Activated naive CD4-positive, alpha-beta T cell treated with anti-CD3 and anti-CD28 coated beads for 36 hours (primary cell): ENCODE results near the gene PDPK1. TPM values are rescaled to one million over a fixed set of nuclear protein-coding genes. Genes with fewer than 3 reads are reported as not detected.

Experiments
- CTCF ChIA-PET: fragments of 350-600 bp; sonication (Branson Sonifier 250); formaldehyde crosslinking; loops from one replicate; lab custom pipeline; 2021; ENCODE audit warnings: antibody characterized with exemption; lab: Charles Lee
- DNase-seq: peaks from one replicate; pipeline ENCODE4 v3.0.0-alpha.2; 2020
- H3K27ac Mint-ChIP-seq: one replicate; pipeline ENCODE4 v1.8.0; 2021; ENCODE audit warnings: mild to moderate bottlenecking, mixed read lengths
- H3K27me3 Mint-ChIP-seq: one replicate; pipeline ENCODE4 v1.8.0; 2021; ENCODE audit warnings: low read depth, mixed read lengths
- H3K36me3 Mint-ChIP-seq: one replicate; pipeline ENCODE4 v1.8.0; 2021; ENCODE audit warnings: low read depth, mixed read lengths
- H3K4me1 Mint-ChIP-seq: one replicate; pipeline ENCODE4 v1.8.0; 2021; ENCODE audit warnings: low read depth, mixed read lengths
- H3K4me3 Mint-ChIP-seq: one replicate; pipeline ENCODE4 v1.8.0; 2021; ENCODE audit warnings: mild to moderate bottlenecking, moderate library complexity, mixed read lengths
- H3K9me3 Mint-ChIP-seq: one replicate; pipeline ENCODE4 v1.8.0; 2021; ENCODE audit warnings: mixed read lengths
- intact Hi-C: fragments of 100-400 bp; cut with micrococcal nuclease; formaldehyde crosslinking; loops from one replicate; pipeline ENCODE4 v1.15.1; 2023
- total RNA-seq, 2 experiments: library from RNA; stranded (reverse); gene quantifications; one replicate each; pipeline ENCODE4 v1.2.3, GENCODE V29; 2021

PDPK1 gene
- total RNA-seq, 2 experiments from 2014 or later, result 26.6 to 27.8 TPM

- Mint-ChIP-seq H3K9me3 (no peaks in the 10 kb centered on the region), H3K27ac (no peak overlapping the region), H3K4me3 (no peak overlapping the region), H3K36me3 (peaks cover 4% of the 10 kb centered on the region), H3K4me1 (peaks cover 2% of the 10 kb centered on the region), H3K27me3 (no peaks in the 10 kb centered on the region)
- DNase-seq, result no peak
- intact Hi-C loops, result no loop called here
- CTCF ChIA-PET, result interaction anchor here (0.7 kb wide), 1 partner anchor 34 kb away, joined by 3 read pairs; no protein-coding TSS in a partner anchor
These were observed 39.1 kb upstream of the PDPK1 start for GRCh38 chr16:2498531-2499253.

GRCh38 chr16:2499454-2499853, 38.4 kb upstream of the PDPK1 start:
- no peaks in the 10 kb centered on the region for H3K9me3 Mint-ChIP-seq
- H3K27ac Mint-ChIP-seq, result no peak overlapping the region
- H3K4me1 Mint-ChIP-seq, result peaks cover 2% of the 10 kb centered on the region
- H3K36me3 Mint-ChIP-seq, result peaks cover 4% of the 10 kb centered on the region
- intact Hi-C loops, result no loop called here
- no peak for DNase-seq
- H3K27me3 Mint-ChIP-seq, result no peaks in the 10 kb centered on the region
- CTCF ChIA-PET, result interaction anchor here (1.5 kb wide), 1 partner anchor 19 kb away, joined by 3 read pairs; no protein-coding TSS in a partner anchor
- H3K4me3 Mint-ChIP-seq, result no peak overlapping the region

GRCh38 chr16:2499890-2500429, 37.9 kb upstream of the PDPK1 start:
- no peak for DNase-seq
- H3K9me3 Mint-ChIP-seq, result no peaks in the 10 kb centered on the region
- no peak overlapping the region for H3K4me3 Mint-ChIP-seq
- H3K4me1 Mint-ChIP-seq, result peaks cover 2% of the 10 kb centered on the region
- intact Hi-C loops, result no loop called here
- H3K27ac Mint-ChIP-seq, result no peak overlapping the region
- H3K27me3 Mint-ChIP-seq, result no peaks in the 10 kb centered on the region
- CTCF ChIA-PET, result interaction anchor here (1.3 to 1.8 kb wide), 3 partner anchors 19 to 146 kb away, joined by 3 to 5 read pairs (median 4); no protein-coding TSS in a partner anchor
- H3K36me3 Mint-ChIP-seq, result peaks cover 4% of the 10 kb centered on the region

GRCh38 chr16:2500430-2500917, 37.3 kb upstream of the PDPK1 start:
- intact Hi-C loops, result no loop called here
- Mint-ChIP-seq H3K27me3 (no peaks in the 10 kb centered on the region), H3K27ac (no peak overlapping the region), H3K4me1 (peaks cover 2% of the 10 kb centered on the region), H3K4me3 (no peak overlapping the region), H3K36me3 (peaks cover 4% of the 10 kb centered on the region), H3K9me3 (no peaks in the 10 kb centered on the region)
- DNase-seq, result no peak
- CTCF ChIA-PET, result interaction anchor here (0.6 to 1.8 kb wide), 9 partner anchors 9 to 305 kb away, joined by 3 to 8 read pairs (median 4); no protein-coding TSS in a partner anchor

- CTCF ChIA-PET, result interaction anchor here (0.6 to 1.8 kb wide), 22 partner anchors 9 to 795 kb away, joined by 3 to 8 read pairs (median 3); partner anchors contain the start of genes ABCA3, ECI1 and MAPK8IP3
- no peak overlapping the region for H3K27ac Mint-ChIP-seq
- intact Hi-C loops, result loop anchor here (1.0 kb wide), 3 partner anchors 72 to 306 kb away; partner anchors contain the start of genes ABCA3 and CCNF
- H3K36me3 Mint-ChIP-seq, result peaks cover 4% of the 10 kb centered on the region
- DNase-seq, result peak; percentile 84
- no peak overlapping the region for H3K4me3 Mint-ChIP-seq
- no peaks in the 10 kb centered on the region for H3K9me3 Mint-ChIP-seq
- peaks cover 2% of the 10 kb centered on the region for H3K4me1 Mint-ChIP-seq
- no peaks in the 10 kb centered on the region for H3K27me3 Mint-ChIP-seq
These were observed 36.7 kb upstream of the PDPK1 start for GRCh38 chr16:2500918-2501750.

- CTCF ChIA-PET, result interaction anchor here (0.6 to 1.8 kb wide), 17 partner anchors 8 to 315 kb away, joined by 3 to 8 read pairs (median 3); partner anchors contain the start of genes ABCA3 and ECI1
- Mint-ChIP-seq H3K9me3 (no peaks in the 10 kb centered on the region), H3K27ac (no peak overlapping the region), H3K4me3 (no peak overlapping the region), H3K36me3 (peaks cover 4% of the 10 kb centered on the region), H3K4me1 (peaks cover 2% of the 10 kb centered on the region), H3K27me3 (no peaks in the 10 kb centered on the region)
- DNase-seq, result no peak
- intact Hi-C loops, result loop anchor here (1.0 kb wide), 3 partner anchors 73 to 307 kb away; partner anchors contain the start of genes ABCA3 and CCNF
These were observed 35.6 kb upstream of the PDPK1 start for GRCh38 chr16:2501946-2502895.

- Mint-ChIP-seq H3K4me1 (peaks cover 2% of the 10 kb centered on the region), H3K4me3 (no peak overlapping the region), H3K27ac (no peak overlapping the region), H3K27me3 (no peaks in the 10 kb centered on the region), H3K9me3 (no peaks in the 10 kb centered on the region), H3K36me3 (peaks cover 1% of the 10 kb centered on the region)
- CTCF ChIA-PET, result no interaction called here
- DNase-seq, result no peak
- intact Hi-C loops, result no loop called here
These were observed 32.1 kb upstream of the PDPK1 start for GRCh38 chr16:2505695-2506094.

- DNase-seq, result no peak
- no peak overlapping the region for H3K27ac Mint-ChIP-seq
- intact Hi-C loops, result no loop called here
- no peaks in the 10 kb centered on the region for H3K4me1 Mint-ChIP-seq
- no peak overlapping the region for H3K4me3 Mint-ChIP-seq
- H3K27me3 Mint-ChIP-seq, result no peaks in the 10 kb centered on the region
- CTCF ChIA-PET, result interaction anchor here (0.5 to 0.7 kb wide), 2 partner anchors 119 to 453 kb away, joined by 3 read pairs; no protein-coding TSS in a partner anchor
- no peaks in the 10 kb centered on the region for H3K36me3 Mint-ChIP-seq
- no peaks in the 10 kb centered on the region for H3K9me3 Mint-ChIP-seq
These were observed 30.7 kb upstream of the PDPK1 start for GRCh38 chr16:2507052-2507659.

- intact Hi-C loops, result no loop called here
- H3K27ac Mint-ChIP-seq, result no peak overlapping the region
- no peaks in the 10 kb centered on the region for H3K36me3 Mint-ChIP-seq
- no peaks in the 10 kb centered on the region for H3K9me3 Mint-ChIP-seq
- DNase-seq, result no peak
- H3K4me3 Mint-ChIP-seq, result no peak overlapping the region
- no peaks in the 10 kb centered on the region for H3K27me3 Mint-ChIP-seq
- CTCF ChIA-PET, result interaction anchor here (0.5 kb wide), 1 partner anchor 452 kb away, joined by 3 read pairs; no protein-coding TSS in a partner anchor
- H3K4me1 Mint-ChIP-seq, result peaks cover 2% of the 10 kb centered on the region
These were observed 30.2 kb upstream of the PDPK1 start for GRCh38 chr16:2507665-2508064.

- no peaks in the 10 kb centered on the region for H3K27me3 Mint-ChIP-seq
- H3K27ac Mint-ChIP-seq, result no peak overlapping the region
- intact Hi-C loops, result no loop called here
- CTCF ChIA-PET, result no interaction called here
- DNase-seq, result no peak
- H3K36me3 Mint-ChIP-seq, result no peaks in the 10 kb centered on the region
- no peaks in the 10 kb centered on the region for H3K9me3 Mint-ChIP-seq
- H3K4me1 Mint-ChIP-seq, result peaks cover 10% of the 10 kb centered on the region
- H3K4me3 Mint-ChIP-seq, result no peak overlapping the region
These were observed 29.0 kb upstream of the PDPK1 start for GRCh38 chr16:2508722-2509400.
